ENCODE measurements around the gene WASL. TPM values are rescaled to one million over a fixed set of nuclear protein-coding genes. Genes with fewer than 3 reads are reported as not detected.

The WASL gene
- total RNA-seq, 1 donor from 2014 or later: 20.4 TPM

DNA sequence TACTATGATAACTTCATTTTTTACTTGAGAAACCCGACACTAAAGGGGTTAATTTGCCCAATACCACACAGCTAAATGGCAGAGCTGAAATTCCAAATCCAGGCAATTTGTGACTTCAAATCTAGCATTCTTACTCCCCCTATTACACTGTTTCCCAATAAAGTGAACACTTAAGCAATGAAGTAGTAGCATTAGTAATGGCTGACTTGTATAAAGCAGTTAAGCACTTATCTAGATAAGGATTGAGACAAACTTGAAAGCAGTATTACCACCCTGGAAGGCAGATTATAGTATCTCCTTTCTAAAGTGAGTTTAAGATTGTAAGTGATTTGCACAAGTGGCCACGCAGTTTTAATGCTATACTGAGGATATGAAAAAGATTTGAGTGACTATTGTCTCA, 39.3 kb downstream of the WASL start:
- H3K4me3 ChIP-seq (ENCODE audit: low read depth, low read length): no peak overlapping the region
- no peak for DNase-seq (ENCODE audit: low read depth)
- TF ChIP-seq, protein P1, sequence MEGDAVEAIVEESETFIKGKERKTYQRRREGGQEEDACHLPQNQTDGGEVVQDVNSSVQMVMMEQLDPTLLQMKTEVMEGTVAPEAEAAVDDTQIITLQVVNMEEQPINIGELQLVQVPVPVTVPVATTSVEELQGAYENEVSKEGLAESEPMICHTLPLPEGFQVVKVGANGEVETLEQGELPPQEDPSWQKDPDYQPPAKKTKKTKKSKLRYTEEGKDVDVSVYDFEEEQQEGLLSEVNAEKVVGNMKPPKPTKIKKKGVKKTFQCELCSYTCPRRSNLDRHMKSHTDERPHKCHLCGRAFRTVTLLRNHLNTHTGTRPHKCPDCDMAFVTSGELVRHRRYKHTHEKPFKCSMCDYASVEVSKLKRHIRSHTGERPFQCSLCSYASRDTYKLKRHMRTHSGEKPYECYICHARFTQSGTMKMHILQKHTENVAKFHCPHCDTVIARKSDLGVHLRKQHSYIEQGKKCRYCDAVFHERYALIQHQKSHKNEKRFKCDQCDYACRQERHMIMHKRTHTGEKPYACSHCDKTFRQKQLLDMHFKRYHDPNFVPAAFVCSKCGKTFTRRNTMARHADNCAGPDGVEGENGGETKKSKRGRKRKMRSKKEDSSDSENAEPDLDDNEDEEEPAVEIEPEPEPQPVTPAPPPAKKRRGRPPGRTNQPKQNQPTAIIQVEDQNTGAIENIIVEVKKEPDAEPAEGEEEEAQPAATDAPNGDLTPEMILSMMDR (conservative IDR thresholded peaks at IDR 0.05; ENCODE audit: low read depth, low read length): no peak

DNA sequence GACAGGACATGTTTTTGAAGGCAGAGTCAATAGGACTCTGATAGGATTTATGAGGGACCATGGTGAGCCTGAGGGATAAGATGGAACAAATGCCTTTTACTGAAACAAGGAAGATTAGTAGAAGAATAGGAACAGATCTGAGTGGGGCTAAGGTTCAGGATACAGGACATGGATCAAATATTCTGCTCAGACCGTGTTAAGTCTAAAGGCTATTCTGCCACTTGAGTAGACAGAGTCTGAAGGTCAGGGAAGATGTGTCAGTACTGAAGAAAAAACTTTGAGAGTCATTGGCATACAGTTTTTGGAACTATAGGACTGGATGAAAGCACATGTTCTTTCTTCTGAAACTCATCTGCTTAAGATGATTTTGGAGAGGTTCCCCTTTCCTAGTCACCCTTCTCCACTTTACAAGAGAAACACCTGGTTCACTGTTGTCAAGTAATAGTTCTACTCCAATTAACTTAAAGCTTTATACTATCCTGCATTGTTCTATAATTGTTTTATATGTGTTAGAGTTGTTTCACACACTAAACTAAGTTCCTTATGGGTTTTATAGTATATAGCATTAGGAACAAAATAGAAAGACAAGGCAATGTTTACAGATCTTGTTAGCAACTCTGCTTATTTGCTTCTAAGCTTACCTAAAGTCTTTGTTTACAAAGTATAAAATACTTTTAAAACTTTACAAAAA, 43.4 kb downstream of the WASL start:
- TF ChIP-seq, protein P1 (conservative IDR thresholded peaks at IDR 0.05; ENCODE audit: low read depth, low read length): no peak
- DNase-seq (ENCODE audit: low read depth): no peak
- H3K4me3 ChIP-seq (ENCODE audit: low read depth, low read length): no peak overlapping the region

DNA sequence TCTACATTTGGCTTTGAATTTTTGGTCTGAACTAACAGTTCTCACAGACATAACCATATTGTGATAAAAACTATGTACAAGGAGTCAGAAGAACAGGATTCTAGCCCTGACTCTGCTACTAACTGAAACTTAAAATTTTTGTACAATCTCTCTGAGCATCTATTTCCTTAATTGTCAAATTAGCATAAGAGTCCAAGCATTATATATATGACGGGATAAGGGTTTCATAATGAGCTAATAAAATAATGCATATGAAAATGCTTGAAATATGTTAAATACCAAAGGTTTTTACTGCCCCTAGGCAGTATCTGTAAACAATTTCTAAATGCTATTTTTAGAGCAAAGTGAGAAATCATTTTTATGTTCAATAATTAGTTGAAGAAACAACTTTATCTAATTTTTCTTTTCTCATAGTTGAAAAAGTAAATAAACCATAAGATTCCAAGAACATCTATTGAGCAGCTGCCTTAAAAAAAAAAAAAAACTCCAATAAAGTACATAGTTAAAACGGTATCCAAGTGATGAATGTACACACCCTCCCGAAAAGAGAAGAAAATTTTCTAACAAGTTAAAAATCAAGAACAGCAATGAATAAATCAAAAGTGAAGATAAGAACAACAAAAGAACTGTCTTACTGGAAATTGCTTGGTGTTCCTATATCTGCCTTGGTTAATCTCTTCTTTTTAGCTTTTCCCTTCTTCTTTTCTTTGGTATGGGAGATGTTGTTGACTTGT, 52.7 kb downstream of the WASL start:
- TF ChIP-seq, protein P1 (conservative IDR thresholded peaks at IDR 0.05; ENCODE audit: low read depth, low read length): no peak
- H3K4me3 ChIP-seq (ENCODE audit: low read depth, low read length): no peak overlapping the region
- no peak for DNase-seq (ENCODE audit: low read depth)

DNA sequence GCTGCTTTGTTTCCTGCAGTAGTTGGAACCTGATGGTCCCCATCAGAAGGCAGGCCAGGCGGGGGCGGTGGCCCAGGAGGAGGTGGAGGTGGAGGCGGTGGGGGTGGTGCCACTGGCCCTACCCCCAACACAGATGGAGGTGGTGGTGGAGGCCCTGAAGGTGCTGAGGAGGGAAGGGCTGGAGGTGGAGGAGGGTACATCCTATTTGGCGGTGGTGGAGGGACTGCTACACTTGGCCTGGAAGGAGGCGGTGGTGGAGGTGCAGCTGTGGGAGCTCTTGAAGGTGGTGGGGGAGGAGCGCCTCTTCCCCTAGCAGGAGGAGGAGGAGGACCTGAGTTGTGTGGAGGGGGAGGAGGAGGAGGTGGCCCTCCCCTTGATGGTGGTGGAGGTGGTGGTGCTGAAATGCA, 56.3 kb downstream of the WASL start:
- H3K4me3 ChIP-seq (ENCODE audit: low read depth, low read length): no peak overlapping the region
- no peak for DNase-seq (ENCODE audit: low read depth)
- TF ChIP-seq, protein P1 (conservative IDR thresholded peaks at IDR 0.05; ENCODE audit: low read depth, low read length): no peak

DNA sequence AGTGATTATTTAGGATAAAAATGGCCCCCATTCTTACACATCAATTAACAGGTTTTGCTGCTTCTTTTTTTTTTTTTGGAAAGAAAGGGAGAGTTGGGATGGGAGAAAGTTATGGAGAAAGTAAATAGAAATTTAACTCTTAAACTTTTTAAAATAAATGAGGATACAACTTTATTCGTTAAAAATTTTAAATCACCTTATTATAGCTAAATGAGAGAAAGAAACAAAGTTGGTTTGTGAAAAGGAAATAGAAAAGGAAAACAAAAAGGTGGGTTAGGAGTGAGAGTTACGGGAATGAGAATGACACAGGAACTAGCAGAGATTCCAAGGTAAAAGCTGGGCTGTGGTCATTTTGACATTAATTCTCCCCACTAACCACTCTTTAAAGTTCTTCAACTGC, 58.3 kb downstream of the WASL start:
- no peak for DNase-seq (ENCODE audit: low read depth)
- TF ChIP-seq, protein P1 (conservative IDR thresholded peaks at IDR 0.05; ENCODE audit: low read depth, low read length): no peak
- H3K4me3 ChIP-seq (ENCODE audit: low read depth, low read length): no peak overlapping the region

DNA sequence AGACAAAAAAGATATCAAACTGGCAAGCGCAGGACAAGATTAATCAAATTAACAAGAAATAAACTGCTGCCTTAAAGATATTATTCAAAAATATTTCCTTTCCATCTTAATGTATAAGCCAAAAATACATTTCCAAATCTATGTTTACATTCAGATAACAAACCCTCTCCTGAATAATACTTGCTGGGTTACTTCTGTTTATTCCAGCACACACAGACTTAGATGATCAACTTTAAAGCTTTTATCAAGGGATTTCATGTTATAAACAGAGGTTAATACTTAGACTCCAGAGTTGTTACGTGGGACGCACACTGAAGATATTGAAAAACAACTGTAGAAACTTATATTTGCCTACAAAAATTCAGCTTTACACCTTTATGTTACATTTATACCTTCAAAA, 59.6 kb downstream of the WASL start:
- DNase-seq (ENCODE audit: low read depth): no peak
- TF ChIP-seq, protein P1 (conservative IDR thresholded peaks at IDR 0.05; ENCODE audit: low read depth, low read length): no peak
- no peak overlapping the region for H3K4me3 ChIP-seq (ENCODE audit: low read depth, low read length)
